Measurements from ENCODE around the gene HDAC8.

Gene HDAC8

GRCh38 chrX:72306851-72307645, 265.6 kb downstream of the HDAC8 start:
- TF ChIP-seq CTCF (IDR thresholded peaks at IDR 0.05) (no peak), ZFX (IDR thresholded peaks at IDR 0.05; ENCODE audit: borderline replicate concordance) (no peak)
- H3K27ac ChIP-seq, result no peak overlapping the region

- H3K27ac ChIP-seq, result no peak overlapping the region
- TF ChIP-seq CTCF (IDR thresholded peaks at IDR 0.05), result no peak
- TF ChIP-seq ZFX (IDR thresholded peaks at IDR 0.05; ENCODE audit: borderline replicate concordance), result no peak
Measured at GRCh38 chrX:72306085-72306801, 266.4 kb downstream of the HDAC8 start.

GRCh38 chrX:72305286-72306084, 267.2 kb downstream of the HDAC8 start, which contains the start of gene CITED1:
Gene CITED1, minus strand, starts transcription at chrX:72305914. Its CDS starts 3,045 bp downstream, at chrX:72302869.
- no peak within 1 kb of the TSS for H3K27ac ChIP-seq
- TF ChIP-seq ZFX (IDR thresholded peaks at IDR 0.05; ENCODE audit: borderline replicate concordance), result no peak
- no peak for TF ChIP-seq CTCF (IDR thresholded peaks at IDR 0.05)

GRCh38 chrX:72304877-72305276, 267.8 kb downstream of the HDAC8 start:
- TF ChIP-seq ZFX (IDR thresholded peaks at IDR 0.05; ENCODE audit: borderline replicate concordance) (no peak), CTCF (IDR thresholded peaks at IDR 0.05) (no peak)
- H3K27ac ChIP-seq, result no peak overlapping the region

- TF ChIP-seq CTCF (IDR thresholded peaks at IDR 0.05), result no peak
- no peak for TF ChIP-seq ZFX (IDR thresholded peaks at IDR 0.05; ENCODE audit: borderline replicate concordance)
- H3K27ac ChIP-seq, result no peak overlapping the region
Measured at GRCh38 chrX:72301781-72302180, 270.9 kb downstream of the HDAC8 start.

- TF ChIP-seq CTCF (IDR thresholded peaks at IDR 0.05) (no peak), ZFX (IDR thresholded peaks at IDR 0.05; ENCODE audit: borderline replicate concordance) (no peak)
Measured at GRCh38 chrX:72299891-72300630, 272.6 kb downstream of the HDAC8 start.

More at GRCh38 chrX:72299891-72300630, 272.6 kb downstream of the HDAC8 start:
- H3K27ac ChIP-seq, result no peak overlapping the region
